PFSK-1 (cell line): ENCODE measurements around the gene SULT1B1.

Experiments used
- POLR2AphosphoS5 ChIP-seq: IDR thresholded peaks from 2 replicates; pipeline ENCODE4 v1.6.1; 2012; ENCODE audit warnings: low read depth, mild to moderate bottlenecking, control low read depth, low read length, moderate library complexity
- REST ChIP-seq, 2 experiments: IDR thresholded peaks; 2 replicates each; pipeline versions ENCODE4 v1.6.1 to v1.8.0; 2011 to 2012; ENCODE audit warnings: low read depth in 2 of 2, low read length in 2 of 2, control low read depth in 1 of 2, inconsistent platforms in 1 of 2, mild to moderate bottlenecking in 1 of 2, moderate library complexity in 1 of 2; ENCODE audit not compliant: insufficient read depth in 1 of 2
- SIN3A ChIP-seq: IDR thresholded peaks from 2 replicates; pipeline ENCODE4 v1.6.1; 2012; ENCODE audit warnings: mild to moderate bottlenecking, low read length, moderate library complexity, borderline replicate concordance; ENCODE audit not compliant: insufficient read depth
- TAF1 ChIP-seq: IDR thresholded peaks from 2 replicates; pipeline ENCODE4 v1.6.1; 2012; ENCODE audit warnings: low read length, control low read depth, borderline replicate concordance; ENCODE audit not compliant: insufficient read depth

GRCh38 chr4:69730002-69730401 lies 30.4 kb downstream of the SULT1B1 start:
- TF ChIP-seq POLR2AphosphoS5, result no peak
- TF ChIP-seq TAF1, result no peak
- no peak for TF ChIP-seq REST (IDR thresholded peaks at IDR 0.05; ENCODE audit: insufficient read depth in 1 of 2, low read depth in 2 of 2, low read length in 2 of 2)
- no peak for TF ChIP-seq SIN3A
